ENCODE results near the gene LYSET.

LYSET gene

DNA sequence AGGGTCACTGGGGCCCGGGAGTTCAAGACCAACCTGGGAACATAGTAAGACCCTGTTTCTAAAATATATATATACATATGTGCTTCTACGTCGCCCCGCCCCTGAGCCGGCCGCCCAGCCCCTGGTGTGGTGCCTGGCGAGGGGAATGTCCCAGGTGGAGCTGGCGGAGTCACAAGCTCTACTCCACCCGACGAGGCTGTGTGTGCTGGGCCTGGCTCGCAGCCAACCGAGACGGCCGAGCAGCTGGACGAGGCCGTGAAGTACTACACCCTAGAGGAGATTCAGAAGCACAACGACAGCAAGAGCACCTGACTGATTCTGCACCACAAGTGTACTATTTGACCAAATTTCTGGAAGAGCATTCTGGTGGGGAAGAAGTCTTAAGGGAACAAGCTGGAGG is 47.3 kb upstream of the LYSET start:
- no peak overlapping the region for H3K27ac ChIP-seq (ENCODE audit: low read depth, low read length, poor library complexity, severe bottlenecking)
- H3K9me3 ChIP-seq (ENCODE audit: low read length), result no peaks in the 10 kb centered on the region
- H3F3A ChIP-seq (ENCODE audit: insufficient read depth, low read length), result no peaks in the 10 kb centered on the region
- H3K27me3 ChIP-seq (ENCODE audit: insufficient read depth, low read length), result no peaks in the 10 kb centered on the region
- TF ChIP-seq, protein P1, sequence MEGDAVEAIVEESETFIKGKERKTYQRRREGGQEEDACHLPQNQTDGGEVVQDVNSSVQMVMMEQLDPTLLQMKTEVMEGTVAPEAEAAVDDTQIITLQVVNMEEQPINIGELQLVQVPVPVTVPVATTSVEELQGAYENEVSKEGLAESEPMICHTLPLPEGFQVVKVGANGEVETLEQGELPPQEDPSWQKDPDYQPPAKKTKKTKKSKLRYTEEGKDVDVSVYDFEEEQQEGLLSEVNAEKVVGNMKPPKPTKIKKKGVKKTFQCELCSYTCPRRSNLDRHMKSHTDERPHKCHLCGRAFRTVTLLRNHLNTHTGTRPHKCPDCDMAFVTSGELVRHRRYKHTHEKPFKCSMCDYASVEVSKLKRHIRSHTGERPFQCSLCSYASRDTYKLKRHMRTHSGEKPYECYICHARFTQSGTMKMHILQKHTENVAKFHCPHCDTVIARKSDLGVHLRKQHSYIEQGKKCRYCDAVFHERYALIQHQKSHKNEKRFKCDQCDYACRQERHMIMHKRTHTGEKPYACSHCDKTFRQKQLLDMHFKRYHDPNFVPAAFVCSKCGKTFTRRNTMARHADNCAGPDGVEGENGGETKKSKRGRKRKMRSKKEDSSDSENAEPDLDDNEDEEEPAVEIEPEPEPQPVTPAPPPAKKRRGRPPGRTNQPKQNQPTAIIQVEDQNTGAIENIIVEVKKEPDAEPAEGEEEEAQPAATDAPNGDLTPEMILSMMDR (IDR thresholded peaks at IDR 0.05; ENCODE audit: low read length), result 0 out of 2 replicates have a peak, but pooled peaks have one; percentile 19
- no peak for TF ChIP-seq EZH2 (IDR thresholded peaks at IDR 0.05; ENCODE audit: borderline replicate concordance, low read length)
- H3K9ac ChIP-seq (ENCODE audit: low read length), result no peak overlapping the region
- no peaks in the 10 kb centered on the region for H3K9me2 ChIP-seq (ENCODE audit: low read depth, low read length)
- H3K4me1 ChIP-seq (ENCODE audit: insufficient read depth, low read length, severe bottlenecking), result no peaks in the 10 kb centered on the region
- no peaks in the 10 kb centered on the region for H3K36me3 ChIP-seq (ENCODE audit: insufficient read depth, low read length)
- no peak overlapping the region for H3K4me2 ChIP-seq (ENCODE audit: low read length)
- no peak overlapping the region for H2AFZ ChIP-seq (ENCODE audit: low read length)
- H3K4me3 ChIP-seq (ENCODE audit: low read depth, low read length, poor library complexity, severe bottlenecking), result no peak overlapping the region
- H4K20me1 ChIP-seq (ENCODE audit: insufficient read depth, low read length), result no peaks in the 10 kb centered on the region
- H3K79me2 ChIP-seq (ENCODE audit: insufficient read depth, low read length), result no peaks in the 10 kb centered on the region

DNA sequence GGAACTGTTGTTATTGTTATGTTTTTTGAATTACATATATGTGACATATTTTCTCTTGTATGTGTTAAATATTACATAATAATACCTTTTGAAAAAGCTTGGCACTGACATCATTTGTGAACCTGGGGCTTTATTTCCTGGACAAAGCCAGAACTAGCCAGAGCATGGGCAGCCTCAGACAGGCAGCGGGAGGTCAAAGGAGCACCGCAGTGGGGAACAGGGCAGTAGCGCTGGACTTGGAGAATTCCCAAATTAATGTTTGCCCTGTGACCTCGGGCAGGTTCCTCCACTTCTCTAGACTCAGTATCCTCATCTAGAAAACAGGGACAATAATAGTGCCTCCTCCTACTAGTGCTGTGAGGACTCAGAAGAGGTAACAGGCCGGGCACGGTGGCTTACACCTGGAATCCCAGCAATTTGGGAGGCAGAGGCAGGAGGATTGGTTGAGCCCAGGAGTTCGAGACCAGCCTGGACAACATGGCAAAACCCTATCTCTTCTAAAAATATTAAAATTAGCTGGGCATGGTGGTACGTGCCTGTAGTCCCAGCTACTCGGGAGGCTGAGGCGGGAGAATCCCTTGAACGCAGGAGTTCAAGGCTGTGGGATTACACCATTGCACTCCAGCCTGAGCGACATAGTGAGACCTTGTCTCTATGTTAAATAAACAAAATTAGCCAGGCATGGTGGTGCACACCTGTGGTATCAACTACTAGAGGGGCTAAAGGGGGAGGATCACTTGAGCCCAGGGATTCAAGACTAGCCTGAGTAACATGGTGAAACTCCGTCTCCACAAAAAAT is 42.1 kb upstream of the LYSET start:
- Histone ChIP-seq H3K27ac (ENCODE audit: low read depth, low read length, poor library complexity, severe bottlenecking) (no peak overlapping the region), H4K20me1 (ENCODE audit: insufficient read depth, low read length) (no peaks in the 10 kb centered on the region), H3K27me3 (ENCODE audit: insufficient read depth, low read length) (no peaks in the 10 kb centered on the region), H3K79me2 (ENCODE audit: insufficient read depth, low read length) (no peaks in the 10 kb centered on the region), H3K9me2 (ENCODE audit: low read depth, low read length) (no peaks in the 10 kb centered on the region), H3K4me2 (ENCODE audit: low read length) (no peak overlapping the region), H3F3A (ENCODE audit: insufficient read depth, low read length) (no peaks in the 10 kb centered on the region), H2AFZ (ENCODE audit: low read length) (no peak overlapping the region), H3K4me1 (ENCODE audit: insufficient read depth, low read length, severe bottlenecking) (no peaks in the 10 kb centered on the region), H3K36me3 (ENCODE audit: insufficient read depth, low read length) (no peaks in the 10 kb centered on the region), H3K9me3 (ENCODE audit: low read length) (no peaks in the 10 kb centered on the region), H3K9ac (ENCODE audit: low read length) (no peak overlapping the region), H3K4me3 (ENCODE audit: low read depth, low read length, poor library complexity, severe bottlenecking) (no peak overlapping the region)
- no peak for TF ChIP-seq EZH2 (IDR thresholded peaks at IDR 0.05; ENCODE audit: borderline replicate concordance, low read length)
- TF ChIP-seq, protein P1 (IDR thresholded peaks at IDR 0.05; ENCODE audit: low read length), result no peak

DNA sequence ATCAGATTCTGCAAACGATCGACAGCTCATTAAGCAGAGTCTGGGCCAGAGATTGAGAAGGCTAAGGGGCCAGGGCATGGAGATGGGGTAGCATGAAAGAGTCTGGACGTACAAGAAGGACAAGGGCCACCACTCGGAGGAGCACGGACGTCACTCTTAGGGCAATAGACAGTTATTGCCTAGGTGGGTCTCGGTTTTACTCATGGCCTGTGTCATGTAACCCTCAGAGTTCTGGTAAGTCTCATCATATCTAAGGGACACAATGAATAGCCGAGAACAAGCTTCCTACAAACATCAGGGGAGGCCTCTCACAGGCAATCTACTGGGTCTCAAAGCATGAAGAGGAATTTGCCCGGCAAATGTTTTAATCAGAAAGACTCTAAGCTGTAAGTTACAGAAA is 39.0 kb upstream of the LYSET start:
- H3K9me2 ChIP-seq (ENCODE audit: low read depth, low read length), result no peaks in the 10 kb centered on the region
- H2AFZ ChIP-seq (ENCODE audit: low read length), result no peak overlapping the region
- peaks cover 8% of the 10 kb centered on the region for H3K4me1 ChIP-seq (ENCODE audit: insufficient read depth, low read length, severe bottlenecking)
- no peak overlapping the region for H3K27ac ChIP-seq (ENCODE audit: low read depth, low read length, poor library complexity, severe bottlenecking)
- no peak for TF ChIP-seq EZH2 (IDR thresholded peaks at IDR 0.05; ENCODE audit: borderline replicate concordance, low read length)
- TF ChIP-seq, protein P1 (IDR thresholded peaks at IDR 0.05; ENCODE audit: low read length), result no peak
- H3K27me3 ChIP-seq (ENCODE audit: insufficient read depth, low read length), result no peaks in the 10 kb centered on the region
- no peak overlapping the region for H3K4me3 ChIP-seq (ENCODE audit: low read depth, low read length, poor library complexity, severe bottlenecking)
- H3K9me3 ChIP-seq (ENCODE audit: low read length), result no peaks in the 10 kb centered on the region
- H3K79me2 ChIP-seq (ENCODE audit: insufficient read depth, low read length), result no peaks in the 10 kb centered on the region
- no peak overlapping the region for H3K9ac ChIP-seq (ENCODE audit: low read length)
- no peaks in the 10 kb centered on the region for H3K36me3 ChIP-seq (ENCODE audit: insufficient read depth, low read length)
- no peaks in the 10 kb centered on the region for H4K20me1 ChIP-seq (ENCODE audit: insufficient read depth, low read length)
- no peak overlapping the region for H3K4me2 ChIP-seq (ENCODE audit: low read length)
- no peaks in the 10 kb centered on the region for H3F3A ChIP-seq (ENCODE audit: insufficient read depth, low read length)
